Heart left ventricle (tissue), 13 donors: Measurements from ENCODE around the gene CAMK2D.

ENCODE experiments used
- CTCF ChIP-seq, 12 donors: fragments of 200-600 bp; sonication (generic) in 4 of 12; IDR thresholded peaks; one replicate each; pipeline versions ENCODE4 v1.5.0 to v1.8.0; 2018 to 2022; ENCODE audit warnings: antibody characterized with exemption in 12 of 12, mild to moderate bottlenecking in 5 of 12
- POLR2A ChIP-seq, 2 donors: fragments of 450-650 bp; IDR thresholded peaks; one replicate each; pipeline ENCODE4 v1.6.1; 2017; ENCODE audit warnings: antibody characterized with exemption in 2 of 2, mild to moderate bottlenecking in 2 of 2, moderate library complexity in 2 of 2
- donor health status: ischemic (EF 13 %, LVEDD 7.1; RV severe dilation, severe dysfunction).
- donor health status: DM: no; HTN: yes; CAD: no.
- donor health status: DM: no; HTN: no; CAD: no.
- donor health status: ischemic (EF 25% LVEDD 6.9; RV normal size, moderate dysfunction).
- donor health status: ischemic (EF 25% LVEDD 5.7; RV mildly dilated, moderate dysfunction).
- donor health status: ischemic (EF 35%, LVEDD 5.7; RV mildly dilated, moderate dysfunction).
- donor health status: nonischemic (EF 11% LVEDD 7.7; RV severe dilation, severe dysfunction).
- donor health status: DM: yes; HTN: yes; CAD: no.
- donor health status: PGD.
- donor health status: ischemic (EF 29% LVEDD 5.4; RV normal size, mild dysfunction).
- donor health status: nonischemic (EF 23%, LVEDD 6.1; RV moderate dilation, normal function).

GRCh38 chr4:113447769-113448168 is 313.8 kb downstream of the CAMK2D start:
- no peak for TF ChIP-seq POLR2A (IDR thresholded peaks at IDR 0.05)
- no peak for TF ChIP-seq CTCF (IDR thresholded peaks at IDR 0.05)
